GM12878 (cell line): ENCODE data around the gene CRB2. TPM values are rescaled to one million over a fixed set of nuclear protein-coding genes. Genes with fewer than 3 reads are reported as not detected.

Experiments used
- microRNA counts: library from miRNA; unstranded; fragments of <30 nt; microRNA quantifications from one replicate; lab custom pipeline; 2016
- microRNA-seq: library from miRNA; unstranded; fragments of <30 nt; microRNA quantifications from one replicate; pipeline ENCODE4, GENCODE V29; 2018
- polyA plus RNA-seq, 11 experiments: library from polyadenylated mRNA; depleted of rRNA in 4 of 11; unstranded in 6 of 11; stranded (reverse) in 5 of 11; fragments of >200 nt; fragmentation: Nextera tagmentation in 4 of 11; fragmentation: Illumina TruSeq in 1 of 11; extraction: Ambion mirVana in 4 of 11; extraction: Trizol in 1 of 11; gene quantifications; 1 replicate in 1 of 11; 2 replicates in 10 of 11; pipeline versions ENCODE4 v1.2.1 to v1.2.3, GENCODE V29; 2011 to 2016; ENCODE audit warnings: inconsistent platforms in 2 of 11, missing spikeins in 2 of 11, low read depth in 1 of 11
- small RNA-seq: library from RNA; depleted of rRNA; stranded (forward); fragments of <200 nt; gene quantifications from one replicate; pipeline ENCODE3, GENCODE V24; 2014
- total RNA-seq, 4 experiments: library from RNA; depleted of rRNA in 3 of 4; stranded (reverse); fragments of >200 nt in 3 of 4; fragmentation: Illumina TruSeq in 1 of 4; extraction: Trizol in 1 of 4; gene quantifications; 2 replicates each; pipeline versions ENCODE4 v1.2.1 to v1.2.3, GENCODE V29; 2013 to 2021

The CRB2 gene
- total and polyA plus RNA-seq, 10 of the 15 experiments (the other 5 are each of a cell fraction or from before 2014, with no cell fraction given) = 0.01 to 0.80 (median 0.23) TPM; not detected in 3

MicroRNA genes within 50 kb of the gene (microRNA counts, 767-probe panel; counts per million panel counts)
- microRNA hsa-miR-601 (lab: Ali Mortazavi, UCI) = 2,166 counts per million, percentile 78 among the panel's probes with 10 or more counts

Small RNAs within 50 kb of the gene (microRNA-seq; reads per million reads assigned to microRNA genes)
- not detected for gene MIR601

Small RNAs within 50 kb of the gene (small RNA-seq; reads per million reads assigned to genes)
- not detected for gene MIR601

Other genes with a start within 250 kb of the CRB2 start
- 60.5 and 67.8 TPM in 2 replicates for gene STRBP, start 87.6 kb upstream of the CRB2 start, total RNA-seq (2014; rRNA removed)
- 89.2 and 89.8 TPM in 2 replicates for gene STRBP, start 87.6 kb upstream of the CRB2 start, total RNA-seq (2014; rRNA removed; fragmentation: Illumina TruSeq; extraction: Trizol)
- 80.8 and 89.4 TPM in 2 replicates for gene STRBP, start 87.6 kb upstream of the CRB2 start, total RNA-seq (2021)
- gene STRBP, start 87.6 kb upstream of the CRB2 start, polyA plus RNA-seq (2011; rRNA removed) = 54.1 and 71.2 TPM in 2 replicates
- gene STRBP, start 87.6 kb upstream of the CRB2 start, polyA plus RNA-seq (2014; fragmentation: Illumina TruSeq; extraction: Trizol) = 80.4 and 89.4 TPM in 2 replicates
- 10 to 100 TPM; 31.0 to 50.1 TPM for gene STRBP, start 87.6 kb upstream of the CRB2 start, polyA plus RNA-seq (2014; fragmentation: Nextera tagmentation; extraction: Ambion mirVana)
- 55.2 and 62.4 TPM in 2 replicates for gene STRBP, start 87.6 kb upstream of the CRB2 start, polyA plus RNA-seq (2014; rRNA removed)
- 10 to 100 TPM; 95.0 to 96.8 TPM for gene STRBP, start 87.6 kb upstream of the CRB2 start, polyA plus RNA-seq (2016; fragmentation: Nextera tagmentation; extraction: Ambion mirVana)